NCI-H748 treated with DMSO at 0.1 percent for 48 hours (cell line): ENCODE results near the gene CFAP410.

Source experiments
- DNase-seq: peaks from one replicate; lab custom pipeline; 2025; lab: John Stamatoyannopoulos, UW

CFAP410 gene

DNA sequence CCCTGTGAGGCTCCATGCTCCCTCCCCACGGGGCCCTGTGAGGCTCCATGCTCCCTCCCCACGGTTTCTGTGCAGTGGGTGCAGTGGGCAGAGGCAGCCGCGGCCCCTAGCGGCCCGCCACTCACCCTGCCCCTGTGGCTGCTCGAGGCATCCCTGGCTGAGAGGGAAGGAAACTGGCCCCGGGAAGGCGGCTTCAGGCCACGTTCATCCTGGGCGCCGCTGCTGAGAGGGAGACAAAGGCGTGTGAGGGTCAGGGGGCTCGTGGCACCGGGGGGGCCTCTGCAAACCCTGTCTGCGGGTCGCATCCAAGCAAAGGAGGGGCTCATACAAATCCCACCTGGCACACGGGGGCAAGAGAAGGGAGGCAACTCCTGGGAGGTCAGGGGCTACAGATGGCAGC lies 8.5 kb downstream of the CFAP410 start:
- DNase-seq = no peak

DNA sequence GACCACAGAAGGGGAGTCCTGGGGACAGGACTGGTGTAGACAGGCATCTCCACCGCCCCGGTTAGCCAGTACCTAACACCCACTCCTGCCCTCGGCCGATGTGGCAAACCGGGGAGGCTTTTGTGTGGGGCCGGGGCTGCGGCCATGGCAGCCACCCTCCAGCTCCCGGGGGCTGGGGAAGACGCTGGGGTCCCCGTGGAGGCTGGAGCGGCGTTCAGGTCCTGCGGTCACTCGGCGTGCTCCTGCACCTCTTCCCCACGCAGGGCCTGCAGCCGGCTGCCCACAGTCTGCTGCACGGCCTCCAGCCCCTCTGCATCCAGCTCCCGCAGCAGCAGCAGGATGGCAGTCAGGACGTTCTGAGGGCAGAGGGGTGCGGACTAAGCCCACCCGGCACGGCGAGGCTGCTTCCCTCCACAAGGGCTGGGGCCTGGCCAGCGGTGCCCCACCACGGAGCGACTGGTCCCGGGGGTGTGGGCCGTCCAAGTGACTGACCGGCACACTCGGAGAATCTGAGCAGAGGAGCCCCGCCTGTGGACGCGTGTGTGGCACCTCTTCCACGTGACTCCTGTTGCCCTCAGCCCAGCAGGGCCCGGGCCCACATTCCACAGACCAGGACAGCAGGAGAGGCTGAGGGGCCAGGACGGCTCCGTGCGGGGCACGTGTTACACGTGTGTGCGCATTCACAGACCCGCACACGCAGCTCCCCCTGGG lies 9.1 kb downstream of the CFAP410 start:
- no peak for DNase-seq

DNA sequence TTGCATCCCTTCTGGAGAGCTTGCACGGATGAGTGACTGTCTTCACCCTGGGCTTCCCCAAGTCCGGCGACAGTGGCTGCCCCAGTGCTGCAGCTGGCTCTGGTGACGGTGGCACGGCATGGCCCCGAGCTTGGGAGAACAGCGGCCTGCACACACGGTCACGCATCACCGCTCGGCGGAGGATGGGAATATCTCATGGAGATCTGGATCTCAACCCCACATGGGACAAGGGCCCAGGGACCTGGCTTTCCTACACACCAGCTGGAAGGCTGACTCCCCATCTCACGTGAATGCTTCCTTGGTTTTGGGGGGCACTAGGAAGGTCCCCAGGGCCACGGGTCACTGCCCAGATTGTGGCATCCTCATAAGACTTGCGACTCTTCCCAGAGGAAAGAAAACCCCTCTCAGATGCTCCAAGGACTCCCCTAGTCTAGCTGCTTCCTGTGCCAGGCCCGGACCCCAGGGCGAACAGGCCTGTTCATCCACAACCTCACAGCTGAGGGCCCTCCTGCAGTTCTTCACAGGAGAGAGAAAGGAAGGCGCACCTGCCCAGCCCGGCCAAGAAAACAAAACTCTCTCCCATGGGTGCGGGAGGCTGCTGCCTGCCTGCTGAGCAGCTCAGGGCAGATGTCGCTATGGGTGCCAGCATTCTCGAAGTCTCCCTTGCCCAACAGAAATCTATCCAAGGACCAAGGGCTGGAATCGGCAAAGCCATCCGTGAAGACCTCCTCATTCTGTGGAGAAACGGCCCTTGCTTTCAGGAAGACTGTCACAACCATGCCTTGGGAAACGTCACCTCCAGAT lies 9.9 kb downstream of the CFAP410 start:
- no peak for DNase-seq

DNA sequence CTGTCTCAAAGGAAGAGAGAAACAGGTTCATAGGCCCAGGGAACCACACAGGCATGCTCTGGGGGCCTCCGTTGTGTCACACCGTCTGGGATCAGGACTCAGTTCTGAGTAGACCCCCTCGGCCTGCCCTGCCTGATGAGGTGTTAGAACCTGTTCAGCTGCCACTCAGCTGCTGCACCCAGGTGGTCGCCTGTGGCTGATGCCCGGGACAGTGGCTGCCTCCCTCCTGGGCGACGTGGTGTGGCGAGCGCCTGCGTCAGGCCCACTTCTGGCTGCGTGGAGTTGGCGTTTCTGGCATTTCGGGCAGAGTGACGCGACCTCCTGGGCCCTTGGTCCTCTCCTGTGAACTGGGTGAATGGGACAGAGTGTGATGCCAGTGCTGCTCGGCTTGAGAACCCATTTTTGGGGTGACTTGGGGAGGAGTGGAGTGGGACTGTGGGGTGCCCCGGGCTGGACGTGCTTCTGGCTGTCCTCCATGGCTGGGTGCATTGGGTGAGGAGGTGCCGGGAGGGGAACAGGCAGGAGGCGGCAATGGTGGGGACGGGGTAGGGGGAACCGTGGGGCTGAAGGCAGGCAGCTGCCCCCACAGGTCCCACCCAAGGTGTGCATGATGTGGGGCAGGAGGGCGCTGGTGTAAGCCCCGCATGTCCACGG lies 10.8 kb downstream of the CFAP410 start:
- no peak for DNase-seq

DNA sequence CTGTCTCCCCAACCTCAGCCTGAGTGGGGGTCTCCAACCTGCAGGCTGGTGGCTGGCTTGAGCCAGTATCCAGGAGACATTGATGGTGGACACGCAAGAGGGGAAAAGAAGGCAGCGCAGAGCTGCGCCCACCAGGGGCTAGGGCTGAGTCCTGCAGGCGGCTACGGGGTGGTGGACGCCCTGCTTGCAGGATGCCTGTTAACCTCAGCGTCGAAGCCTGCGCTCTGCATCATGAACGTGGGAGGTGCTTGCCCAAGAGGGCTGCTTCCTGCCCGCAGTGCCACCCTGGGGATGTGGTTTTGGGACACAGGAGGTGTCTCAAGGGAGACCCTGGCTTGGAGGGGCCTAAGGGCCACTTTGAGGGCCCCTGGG lies 11.6 kb downstream of the CFAP410 start:
- DNase-seq = no peak

DNA sequence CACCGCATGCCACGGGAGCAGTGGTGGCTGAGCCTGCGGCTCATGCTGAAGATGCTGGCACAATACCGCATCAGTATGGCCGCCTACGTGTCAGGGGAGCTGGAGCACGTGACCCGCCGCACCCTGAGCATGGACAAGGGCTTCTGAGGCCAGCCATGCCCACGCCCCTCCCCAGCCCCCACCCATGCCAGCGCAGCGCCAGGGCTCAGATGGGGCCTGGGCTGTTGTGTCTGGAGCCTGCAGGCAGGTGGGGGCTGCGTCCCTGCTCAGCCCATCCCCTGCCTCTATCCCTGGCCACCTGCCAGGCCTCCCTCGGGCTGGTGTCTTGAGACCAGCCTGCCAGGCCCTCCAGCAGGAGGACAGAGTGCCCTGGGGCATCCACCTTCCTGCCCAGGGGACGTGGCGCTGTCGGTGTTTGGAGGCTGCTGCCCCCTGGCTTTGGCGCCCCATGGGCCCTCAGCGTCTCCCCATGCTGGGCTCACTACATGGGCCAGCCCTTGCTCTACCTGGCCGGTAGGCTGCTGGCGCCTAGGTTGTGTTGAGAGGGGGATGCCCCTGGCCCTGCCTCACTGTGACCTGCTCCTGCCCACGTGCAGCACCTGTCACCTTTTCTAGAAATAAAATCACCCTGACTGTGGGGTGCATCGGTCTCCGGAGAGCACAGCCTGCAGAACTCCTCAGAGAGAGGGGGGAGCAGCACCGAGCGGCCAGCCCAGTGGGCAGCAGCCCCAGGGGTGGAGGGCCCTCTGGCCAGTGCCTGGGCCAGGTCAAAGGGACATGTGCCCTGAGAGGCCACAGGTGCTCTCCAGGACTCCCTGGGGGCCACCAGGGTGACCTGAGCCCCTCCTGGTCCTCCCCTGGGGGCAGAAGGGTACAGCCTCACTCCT lies 12.2 kb downstream of the CFAP410 start:
- DNase-seq = no peak

DNA sequence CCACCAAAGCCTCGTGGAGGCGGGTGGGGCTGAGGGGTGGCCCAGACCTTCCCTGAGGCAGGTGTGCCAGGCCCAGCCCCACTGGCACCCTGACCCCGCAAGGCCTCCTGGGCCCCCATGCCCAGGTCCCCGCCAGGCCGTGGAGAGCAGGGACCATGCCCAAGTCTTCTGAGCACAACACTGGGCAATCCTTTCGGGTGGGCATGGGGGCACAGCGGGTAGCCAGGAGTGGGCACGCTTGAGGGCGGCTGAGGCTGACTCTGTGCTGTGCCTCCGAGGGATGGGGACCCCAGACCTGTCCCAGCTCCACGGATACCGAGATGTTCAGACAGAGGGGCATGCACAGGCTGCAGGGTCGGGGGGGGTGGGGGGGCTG lies 12.9 kb downstream of the CFAP410 start:
- DNase-seq = no peak

DNA sequence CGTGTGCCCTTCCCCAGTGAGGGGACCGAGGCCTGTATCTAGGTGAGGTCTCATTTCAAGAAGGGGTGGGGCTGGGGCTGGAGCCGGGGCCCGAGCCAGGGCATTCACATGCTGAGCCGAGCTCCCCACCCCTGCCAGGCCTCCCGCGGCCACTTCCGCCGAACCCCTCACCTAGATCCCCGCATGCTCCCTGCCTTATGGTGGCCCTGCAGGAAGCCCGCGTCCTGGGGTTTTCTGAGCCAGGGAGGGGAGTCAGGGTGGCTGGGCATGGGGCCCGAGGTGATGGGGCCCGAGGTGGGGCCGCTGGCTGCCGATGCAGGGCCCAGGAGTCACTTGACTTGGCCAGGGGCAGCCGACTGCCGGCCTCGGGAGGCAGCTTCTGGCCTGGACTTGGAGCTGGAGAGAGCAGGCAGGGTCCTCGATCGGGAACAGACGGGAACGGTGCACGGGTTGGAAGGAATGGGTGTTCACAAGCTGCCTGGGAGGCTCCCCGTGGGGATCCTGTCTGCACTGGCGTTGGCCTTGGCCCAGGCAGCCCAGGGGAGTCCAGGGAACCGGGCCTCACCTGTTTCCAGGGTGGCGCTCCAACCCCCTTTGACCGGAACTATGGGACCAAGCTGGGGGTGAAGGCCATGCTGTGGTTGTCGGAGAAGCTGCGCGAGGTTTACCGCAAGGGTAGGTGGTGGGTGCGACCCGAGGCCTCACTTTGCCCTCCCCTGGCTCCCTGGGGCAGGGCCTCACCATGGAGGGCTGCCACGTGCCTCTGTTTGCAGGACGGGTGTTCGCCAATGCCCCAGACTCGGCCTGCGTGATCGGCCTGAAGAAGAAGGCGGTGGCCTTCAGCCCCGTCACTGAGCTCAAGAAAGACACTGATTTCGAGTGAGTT lies 13.6 kb downstream of the CFAP410 start:
- no peak for DNase-seq

DNA sequence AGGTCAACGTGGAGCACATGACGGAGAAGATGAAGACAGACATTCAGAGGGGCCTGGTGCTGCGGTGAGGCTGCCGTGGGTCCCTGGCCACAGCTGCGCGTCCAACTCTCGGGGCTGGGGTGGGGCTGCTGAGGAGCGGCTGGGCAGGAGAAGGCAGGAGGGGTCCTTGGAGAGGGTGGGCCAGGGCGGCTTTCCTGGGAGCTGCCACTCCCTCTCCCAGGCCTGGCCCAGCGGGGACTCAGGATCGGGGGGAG lies 14.4 kb downstream of the CFAP410 start:
- DNase-seq = no peak

DNA sequence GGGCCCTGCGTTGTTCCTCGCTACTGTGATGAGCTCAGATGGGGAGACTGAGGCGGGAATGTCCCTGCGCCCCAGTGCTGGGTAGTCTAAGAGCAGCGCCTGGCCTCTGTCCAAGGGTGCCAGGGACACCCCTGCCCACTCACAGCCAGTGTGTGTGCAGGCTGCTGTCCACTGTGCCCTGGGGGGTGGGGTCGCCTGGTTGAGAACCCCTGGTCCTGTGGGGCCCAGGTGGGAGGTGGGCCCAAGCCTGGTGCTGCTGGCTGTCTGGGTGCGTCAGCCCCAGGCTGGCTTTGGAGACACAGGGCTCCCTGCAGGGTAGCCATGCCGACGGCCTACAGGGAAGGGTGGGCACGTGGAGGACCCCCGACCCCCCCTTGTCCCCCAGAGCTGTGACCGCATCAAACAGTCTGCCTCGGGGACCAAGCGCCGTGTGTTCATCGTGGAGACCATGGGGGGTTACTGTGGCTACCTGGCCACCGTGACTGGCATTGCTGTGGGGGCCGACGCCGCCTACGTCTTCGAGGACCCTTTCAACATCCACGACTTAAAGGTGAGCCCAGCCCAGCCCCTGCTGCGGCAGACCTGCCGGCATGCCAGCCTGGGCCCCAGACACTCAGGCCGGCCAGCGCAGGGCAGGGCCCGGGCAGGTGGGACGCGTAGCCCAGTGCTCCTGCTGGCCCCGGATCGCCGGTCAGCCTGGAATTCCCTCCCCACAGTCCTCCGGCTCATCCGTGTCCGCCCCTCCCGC lies 14.9 kb downstream of the CFAP410 start:
- DNase-seq = no peak

DNA sequence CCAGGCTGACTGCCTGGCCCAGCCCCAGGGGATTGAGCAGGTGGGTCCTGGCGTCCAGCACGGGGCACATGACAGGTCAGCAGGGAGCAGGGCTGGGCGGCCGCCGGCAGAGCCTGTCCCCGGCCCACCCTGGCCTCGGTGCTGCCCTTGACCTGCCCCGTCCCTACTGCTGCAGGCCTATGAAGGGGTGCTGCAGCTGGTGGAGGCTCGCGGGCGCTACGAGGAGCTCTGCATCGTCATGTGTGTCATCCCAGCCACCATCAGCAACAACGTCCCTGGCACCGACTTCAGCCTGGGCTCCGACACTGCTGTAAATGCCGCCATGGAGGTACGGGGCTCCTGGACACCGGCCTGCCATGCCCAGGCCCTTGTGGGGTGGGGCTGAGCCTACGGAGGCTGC lies 15.6 kb downstream of the CFAP410 start:
- no peak for DNase-seq

DNA sequence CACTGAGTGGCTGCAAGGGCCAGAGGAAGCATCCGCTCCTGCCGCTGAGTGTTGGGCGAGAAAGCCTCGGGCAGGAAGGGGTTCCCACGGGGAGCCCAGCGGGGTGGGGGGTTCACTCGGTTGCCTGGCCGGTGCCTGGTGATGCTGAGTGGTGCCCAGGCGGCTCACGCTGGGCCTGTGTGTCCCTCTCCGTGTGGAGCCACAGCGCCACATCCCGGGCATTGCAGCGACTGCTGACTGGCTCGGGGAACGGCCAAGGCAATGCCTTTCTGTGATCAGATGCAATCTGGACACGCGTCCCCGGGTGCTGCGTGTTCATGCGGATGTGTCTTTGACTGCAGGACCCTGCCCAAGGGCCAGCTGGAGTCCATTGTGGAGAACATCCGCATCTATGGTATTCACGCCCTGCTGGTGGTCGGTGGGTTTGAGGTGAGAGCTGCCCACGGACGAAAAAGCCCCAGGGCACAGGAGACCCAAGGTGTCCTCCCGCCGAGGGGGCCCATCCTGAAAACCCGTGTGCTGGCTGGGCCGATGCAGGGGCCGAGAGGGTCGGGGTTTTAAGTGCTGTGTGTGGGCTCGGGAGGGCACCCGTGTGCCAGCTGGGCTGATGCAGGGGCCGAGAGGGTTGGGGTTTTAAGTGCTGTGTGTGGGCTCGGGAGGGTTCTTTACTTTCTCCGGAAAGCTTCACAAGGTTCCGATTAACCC lies 16.4 kb downstream of the CFAP410 start:
- DNase-seq = no peak

DNA sequence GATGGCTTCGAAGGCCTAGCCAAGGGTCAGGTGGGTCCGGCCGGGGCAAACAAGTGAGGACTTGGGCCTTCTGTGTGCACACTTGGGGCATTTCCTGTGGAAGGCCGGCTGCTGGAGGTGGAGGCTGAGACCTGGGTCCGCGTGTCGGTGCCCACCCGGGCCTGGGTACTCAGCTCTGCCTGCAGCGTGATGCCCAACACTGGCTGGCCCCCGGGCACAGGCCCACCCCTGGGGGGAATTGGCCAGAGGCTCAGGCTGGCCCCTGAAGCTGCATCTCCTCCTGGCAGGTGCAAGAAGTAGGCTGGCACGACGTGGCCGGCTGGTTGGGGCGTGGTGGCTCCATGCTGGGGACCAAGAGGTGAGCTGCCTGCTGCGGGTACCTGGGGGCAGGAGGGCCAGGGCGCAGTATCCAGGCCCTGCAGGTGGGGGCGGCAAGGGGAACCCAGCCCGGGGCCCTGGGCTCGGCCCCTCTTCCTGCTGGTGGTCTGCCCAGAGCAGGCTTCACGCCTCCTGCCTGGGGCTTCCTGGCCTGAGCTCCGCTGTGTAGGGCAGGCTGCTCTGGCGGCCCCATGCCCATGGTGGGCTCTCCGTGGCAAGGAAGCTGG lies 17.2 kb downstream of the CFAP410 start:
- DNase-seq = no peak

DNA sequence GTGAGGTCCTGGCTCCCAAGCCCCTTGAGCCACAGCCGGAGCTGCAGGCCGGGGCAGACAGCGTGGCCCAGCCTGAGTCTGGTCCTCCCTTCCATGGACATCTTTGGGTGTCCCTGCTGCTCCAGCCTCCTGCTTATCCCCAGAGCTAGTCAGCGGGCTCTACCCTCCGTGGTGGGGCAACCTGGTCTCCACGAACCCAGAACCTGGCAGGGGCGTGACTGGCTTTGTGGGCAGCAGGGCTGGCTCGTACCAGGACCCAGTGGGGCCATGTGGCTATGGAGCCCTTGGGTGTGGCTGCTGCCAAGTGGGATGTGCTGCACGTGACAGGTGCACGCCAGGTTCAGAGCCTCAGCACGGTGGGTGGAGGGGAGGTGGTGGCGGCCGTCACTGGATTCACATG lies 18.3 kb downstream of the CFAP410 start:
- no peak for DNase-seq

DNA sequence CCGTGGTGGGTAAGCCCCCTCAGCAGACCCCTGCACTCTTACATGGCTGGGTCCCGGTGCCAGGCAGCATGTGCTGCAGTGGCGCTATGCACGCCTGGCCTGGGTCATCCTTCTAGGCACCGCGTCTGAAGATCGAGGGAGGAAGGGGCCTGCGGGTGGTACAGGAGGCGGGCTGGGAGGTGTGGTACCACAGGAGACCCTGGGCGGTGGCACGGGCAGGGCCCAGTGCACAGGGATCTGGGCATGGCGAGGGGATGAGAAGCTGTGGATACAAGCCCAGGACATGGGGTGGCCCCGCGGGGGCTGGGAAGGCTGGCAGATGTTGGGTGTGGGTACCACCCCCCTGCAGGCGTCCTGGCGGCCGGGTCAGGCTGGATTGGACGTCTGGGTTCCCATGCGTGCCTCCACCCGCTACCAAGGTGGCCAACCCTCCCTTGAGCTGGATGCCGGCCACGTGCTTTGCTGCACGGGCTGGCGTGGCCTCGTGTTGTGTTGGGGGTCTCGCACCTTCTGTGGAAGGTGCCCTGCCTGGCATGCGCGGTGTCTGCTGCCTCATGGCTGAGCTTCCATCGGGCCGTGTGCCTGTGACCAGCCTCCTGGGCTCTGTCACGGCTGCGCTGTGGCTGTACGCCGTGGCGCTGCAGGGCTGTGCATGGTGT lies 19.7 kb downstream of the CFAP410 start:
- DNase-seq = no peak

DNA sequence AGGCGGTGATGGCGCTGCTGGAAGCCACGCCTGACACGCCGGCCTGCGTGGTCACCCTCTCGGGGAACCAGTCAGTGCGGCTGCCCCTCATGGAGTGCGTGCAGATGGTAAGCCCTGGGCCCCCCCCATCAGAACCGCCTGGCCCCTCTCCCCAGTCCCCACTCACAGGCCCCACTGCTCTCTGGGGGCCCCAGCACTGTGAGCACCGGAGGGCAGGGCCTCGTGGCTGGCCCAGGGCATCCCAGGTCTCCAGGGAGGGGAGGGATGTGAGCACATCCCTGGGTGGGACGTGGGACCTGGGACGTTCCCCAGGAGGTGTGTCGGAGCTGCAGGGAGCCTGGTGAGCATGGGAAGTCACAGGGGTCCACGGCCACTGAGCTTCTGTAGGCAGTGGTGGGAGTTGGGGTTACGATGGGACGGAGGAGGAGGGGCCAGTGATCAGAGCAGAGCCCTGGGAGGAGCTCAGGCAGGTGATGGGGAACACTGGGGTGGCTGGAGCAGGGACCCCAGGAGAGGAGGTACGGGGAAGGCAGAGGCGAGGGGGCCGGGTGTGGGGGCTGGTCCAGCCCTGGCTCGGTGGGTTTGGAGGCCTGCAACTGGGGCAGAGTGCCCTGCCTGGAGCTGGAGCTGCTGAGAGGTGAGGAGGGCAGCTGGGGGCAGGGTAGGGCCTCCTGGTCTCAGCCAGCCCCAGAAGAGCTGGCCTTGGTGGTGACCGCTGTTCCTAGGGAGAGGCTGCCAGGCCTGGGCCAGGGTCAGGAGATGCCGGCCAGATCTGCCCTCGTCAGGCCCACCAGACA lies 20.5 kb downstream of the CFAP410 start:
- DNase-seq = no peak

DNA sequence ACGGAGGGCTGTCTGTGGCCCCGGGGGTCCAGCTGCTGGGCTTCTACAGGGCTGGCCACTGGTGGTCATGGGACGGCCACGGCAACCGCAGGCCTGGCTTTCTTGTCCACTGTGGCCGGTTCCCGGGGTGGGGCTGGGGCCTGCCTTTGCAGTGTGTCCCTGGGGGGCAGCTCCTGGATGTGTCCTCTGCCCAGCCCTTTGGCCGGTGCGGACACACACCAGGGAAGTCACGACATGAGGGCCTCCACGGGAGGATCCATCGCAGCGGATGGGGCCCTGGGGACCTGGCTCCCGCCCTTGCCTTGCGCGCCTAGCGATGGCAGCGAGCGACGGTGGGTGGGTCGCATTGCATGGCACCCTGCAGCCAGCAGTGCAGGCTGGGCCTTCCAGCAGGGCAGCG lies 21.3 kb downstream of the CFAP410 start:
- DNase-seq = no peak

DNA sequence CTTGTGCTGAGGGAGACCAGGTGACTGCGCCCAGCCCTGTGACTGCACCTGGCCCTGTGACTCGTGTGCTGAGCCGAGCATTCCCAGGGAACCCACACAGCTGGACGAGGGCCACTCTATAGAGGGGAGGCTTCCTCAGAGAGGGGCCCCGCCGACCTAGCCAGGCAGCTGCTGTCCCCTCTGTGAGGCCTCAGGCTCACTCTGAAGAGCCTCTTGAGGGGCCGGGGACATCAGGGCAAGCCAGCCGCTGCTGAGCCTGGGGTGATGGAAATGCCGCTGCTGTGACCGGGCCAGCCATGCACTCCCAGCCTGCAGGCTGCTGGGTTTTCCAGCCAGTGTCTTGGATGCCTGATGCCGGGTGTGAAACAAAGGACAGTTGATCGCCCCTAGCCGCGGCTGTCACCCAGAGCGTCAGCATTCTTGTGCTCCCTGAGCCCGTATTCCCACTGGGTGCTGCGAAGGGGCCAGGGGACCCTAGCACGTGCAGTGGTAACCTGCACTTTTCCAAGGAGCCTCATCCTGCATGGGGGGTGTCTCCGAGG lies 21.9 kb downstream of the CFAP410 start:
- DNase-seq = no peak
